HG03095 (cell line): ENCODE results near the gene MRPL42.
"Not testable (repeated sequence)": the region's sequence is repeated elsewhere in the genome, so short reads cannot be mapped to it uniquely, and the experiment has no call there.

ENCODE experiments used
- ATAC-seq: cut with Tn5 transposase; IDR thresholded peaks from one replicate; pipeline ENCODE4 v1.9.1; 2021; ENCODE audit warnings: moderate library complexity; ENCODE audit not compliant: unreplicated experiment

Gene MRPL42

GRCh38 chr12:93443576-93443975 lies 23.7 kb upstream of the MRPL42 start:
- no peak for ATAC-seq

- ATAC-seq = no peak
These were observed 19.6 kb upstream of the MRPL42 start for GRCh38 chr12:93447555-93448290.

GRCh38 chr12:93448796-93449195 lies 18.5 kb upstream of the MRPL42 start:
- ATAC-seq = no peak

DNA sequence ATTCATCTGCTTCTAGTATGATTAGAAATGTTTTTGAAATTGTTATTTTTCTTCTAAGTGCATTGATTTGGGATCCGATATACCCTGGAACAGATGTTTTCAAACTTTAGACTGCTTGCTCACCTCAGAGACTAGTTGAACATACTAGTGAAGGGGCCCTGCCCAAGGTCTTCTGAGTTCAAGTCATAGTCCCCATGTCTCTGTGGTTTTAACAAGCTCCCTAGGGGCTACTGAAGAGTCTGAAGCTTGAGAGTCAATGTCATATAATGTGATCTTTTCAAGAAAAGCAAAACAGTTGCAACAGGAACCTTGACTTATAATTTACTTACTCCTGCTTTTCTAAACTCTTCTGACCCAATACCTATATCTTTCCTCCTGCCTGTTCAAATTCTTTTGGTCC lies 18.0 kb upstream of the MRPL42 start:
- peak; percentile 94 for ATAC-seq

DNA sequence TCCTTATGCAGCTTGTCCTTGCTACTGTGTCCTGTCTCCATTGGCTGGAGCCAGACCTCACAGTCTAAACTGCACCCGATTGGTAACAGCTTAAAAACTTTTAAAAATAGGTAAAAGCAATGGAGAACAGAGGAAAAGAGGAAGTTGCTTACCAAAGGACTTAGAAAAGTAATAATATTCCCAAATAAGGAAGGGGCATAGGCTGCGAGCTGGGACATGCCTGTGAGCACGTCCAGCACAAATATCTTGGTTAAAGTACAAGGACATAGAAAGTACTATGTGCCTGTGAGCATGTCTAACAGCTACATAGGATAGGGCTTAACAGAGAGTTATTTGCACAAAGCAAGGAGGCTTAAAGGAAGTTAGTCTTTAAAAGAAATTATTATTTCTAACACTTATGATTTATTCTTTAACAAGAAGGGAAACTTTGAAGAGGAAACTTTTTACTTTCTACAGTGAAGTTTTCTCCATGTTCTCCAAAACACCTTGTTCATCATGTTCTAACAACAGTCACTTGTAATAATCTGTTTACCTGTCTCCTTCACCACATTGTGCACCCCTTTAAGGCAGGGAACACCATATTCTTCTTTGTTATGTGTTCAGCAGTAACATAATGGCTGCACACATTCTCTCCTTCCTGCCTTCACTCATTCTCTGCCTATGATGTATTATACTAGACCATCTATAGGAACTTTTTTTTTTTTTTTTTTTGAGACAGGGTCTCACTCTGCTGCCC lies 15.7 kb upstream of the MRPL42 start:
- ATAC-seq = no peak

DNA sequence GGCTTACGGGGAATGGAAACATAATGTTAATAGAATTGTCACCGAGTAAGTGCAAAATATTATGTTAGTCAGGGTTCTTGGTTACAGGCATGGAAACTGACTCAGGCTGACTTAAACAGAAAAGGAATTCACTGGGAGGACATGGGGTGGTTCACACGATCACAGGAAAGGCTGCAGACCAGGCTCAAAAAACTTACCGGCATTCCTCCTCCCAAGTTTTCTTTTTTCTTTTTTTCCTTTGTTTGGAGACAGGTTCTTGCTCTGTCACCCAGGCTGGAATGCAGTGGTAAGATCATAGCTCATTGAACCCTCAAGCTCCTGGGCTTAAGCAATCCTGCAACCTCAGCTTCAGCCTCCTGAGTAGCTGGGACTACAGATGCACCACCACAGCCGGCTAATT lies 13.7 kb upstream of the MRPL42 start:
- ATAC-seq = no peak

GRCh38 chr12:93456077-93456476 lies 11.2 kb upstream of the MRPL42 start:
- no peak for ATAC-seq

GRCh38 chr12:93459097-93459496 lies 8.2 kb upstream of the MRPL42 start:
- no peak for ATAC-seq

DNA sequence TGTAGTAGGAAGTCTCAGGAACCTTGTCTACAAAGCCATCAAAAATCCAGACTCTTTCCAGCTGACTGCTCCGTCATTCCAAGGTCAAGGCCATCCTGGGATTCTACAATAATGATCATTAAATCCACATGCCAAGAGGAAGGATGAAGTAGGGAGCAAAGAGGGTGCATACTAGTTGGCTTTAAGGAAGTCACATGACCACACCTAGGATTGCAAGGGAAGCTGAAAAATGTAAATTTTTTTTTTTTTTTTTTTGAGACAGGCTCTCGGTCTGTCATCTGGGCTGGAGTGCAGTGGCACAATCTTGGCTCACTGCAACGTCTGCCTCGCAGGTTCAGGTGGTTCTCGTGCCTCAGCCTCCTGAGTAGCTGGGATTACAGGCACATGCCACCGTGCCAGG lies 7.3 kb upstream of the MRPL42 start:
- ATAC-seq = no peak

DNA sequence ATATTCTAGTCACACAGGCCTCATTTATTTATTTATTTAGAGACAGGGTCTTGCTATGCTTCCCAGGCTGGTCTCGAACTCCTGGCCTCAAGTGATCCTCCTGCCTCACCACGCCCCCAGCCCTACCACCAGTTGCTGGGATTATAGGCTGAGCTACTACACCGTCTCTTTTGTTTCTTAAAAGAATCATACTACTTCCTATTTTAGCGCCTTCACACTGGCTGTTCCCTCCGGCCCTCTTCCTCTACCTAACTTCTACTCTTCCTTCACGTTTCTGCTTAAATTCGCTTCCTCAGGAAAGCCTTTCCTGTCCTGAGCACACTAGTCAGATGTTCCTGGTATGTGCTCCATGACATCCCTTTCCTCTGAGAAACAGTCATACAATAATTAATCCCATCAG lies 6.4 kb upstream of the MRPL42 start:
- ATAC-seq = no peak

GRCh38 chr12:93461503-93461902 lies 5.8 kb upstream of the MRPL42 start:
- no peak for ATAC-seq

- ATAC-seq = no peak
These were observed 1.5 kb upstream of the MRPL42 start for GRCh38 chr12:93465841-93466240.

GRCh38 chr12:93466625-93467350 lies 526 bp upstream of the MRPL42 start:
- no peak for ATAC-seq

- ATAC-seq = peak; percentile 22
These were observed 676 bp downstream of the MRPL42 start for GRCh38 chr12:93468008-93468371.

GRCh38 chr12:93469386-93469785 lies 2.1 kb downstream of the MRPL42 start:
- ATAC-seq = no peak

DNA sequence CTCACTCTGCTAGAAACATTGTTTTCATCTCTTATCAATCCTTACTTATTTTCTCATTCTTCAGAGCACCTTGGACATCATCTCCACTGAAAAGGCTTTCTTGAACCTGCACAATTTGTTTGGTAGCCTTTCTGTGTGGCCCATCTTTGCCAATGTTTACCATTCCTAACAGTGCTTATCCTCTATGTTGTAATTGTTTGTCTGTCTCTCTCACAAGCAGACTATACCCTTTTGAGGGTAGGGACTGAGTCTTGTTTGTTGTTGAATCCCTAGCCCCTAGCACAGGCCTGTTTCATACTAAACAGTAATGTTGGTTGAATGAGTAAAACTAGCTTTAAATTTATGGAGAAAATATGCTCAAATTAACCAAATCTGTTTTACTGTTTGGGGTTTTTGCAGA lies 9.2 kb downstream of the MRPL42 start:
- no peak for ATAC-seq

GRCh38 chr12:93482721-93483120 lies 15.4 kb downstream of the MRPL42 start:
- ATAC-seq = no peak

- no peak for ATAC-seq
These were observed 16.0 kb downstream of the MRPL42 start for GRCh38 chr12:93483151-93483807.

DNA sequence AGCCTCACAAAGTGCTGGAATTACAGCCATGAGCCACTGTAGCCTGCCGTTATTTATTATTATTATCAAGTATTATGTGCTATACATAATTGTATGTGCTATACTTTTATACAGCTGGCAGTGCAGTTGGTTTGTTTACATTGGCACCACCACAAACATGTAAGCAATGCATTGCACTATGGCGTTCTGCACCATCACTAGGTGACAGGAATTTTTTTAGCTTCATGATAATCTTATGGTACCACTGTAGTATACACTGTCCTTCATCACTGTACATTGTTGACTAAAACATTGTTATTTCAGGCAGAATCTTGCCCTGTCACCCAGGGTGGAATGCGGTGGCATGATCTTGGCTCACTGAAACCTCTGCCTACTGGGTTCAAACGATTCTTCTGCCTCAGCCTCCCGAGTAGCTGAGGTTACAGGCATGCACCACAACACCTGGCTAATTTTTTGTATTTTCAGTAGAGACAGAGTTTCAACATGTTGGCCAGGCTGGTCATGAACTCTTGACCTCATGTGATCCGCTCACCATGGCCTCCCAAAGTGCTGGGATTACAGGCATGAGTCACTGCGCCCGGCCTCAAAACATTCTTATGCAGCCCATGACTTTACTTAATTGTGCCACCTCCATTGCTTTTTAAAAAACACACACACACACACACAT lies 17.1 kb downstream of the MRPL42 start:
- ATAC-seq = no peak

DNA sequence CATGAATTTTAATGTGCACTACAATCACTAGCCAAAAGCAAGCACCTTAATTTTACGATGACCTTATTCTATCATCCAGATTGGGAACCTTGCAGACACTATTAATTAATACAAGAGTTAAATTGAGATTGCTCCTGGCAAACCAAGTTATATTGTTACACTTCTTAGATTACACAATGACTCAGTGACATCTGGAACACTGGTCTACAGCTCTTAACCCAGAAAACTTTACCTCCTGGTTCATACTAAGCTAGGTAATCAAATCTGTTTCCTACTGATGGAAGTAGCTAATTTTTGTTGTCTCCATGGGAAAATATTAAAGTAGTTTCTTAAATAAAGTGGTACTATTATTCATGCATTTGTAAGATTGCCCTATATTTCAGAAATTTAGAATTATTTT lies 25.5 kb downstream of the MRPL42 start:
- not testable (repeated sequence) for ATAC-seq

DNA sequence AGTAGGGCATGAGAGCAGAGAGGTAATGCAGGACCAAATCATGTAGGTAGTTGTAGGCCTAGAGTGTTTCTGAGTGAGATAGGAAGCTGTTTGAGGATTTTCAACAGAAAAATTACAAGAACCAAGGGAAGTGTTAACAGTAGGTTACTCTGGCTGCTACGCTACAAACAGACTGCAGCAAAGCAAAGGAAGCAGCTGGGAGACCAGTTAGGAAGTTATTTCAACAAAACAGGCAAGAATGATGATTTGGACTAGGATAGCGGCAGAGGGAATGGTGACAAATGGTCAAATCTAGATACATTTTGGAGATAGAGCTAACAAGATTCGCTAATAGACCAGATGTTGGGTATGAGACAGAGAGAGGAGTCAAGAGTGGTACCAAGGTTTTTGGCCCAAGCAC lies 26.8 kb downstream of the MRPL42 start:
- ATAC-seq = no peak
